H1 (cell line): Measurements from ENCODE around the gene PRSS21. TPM values are rescaled to one million over a fixed set of nuclear protein-coding genes. Genes with fewer than 3 reads are reported as not detected.

Source experiments
- polyA plus RNA-seq, 7 experiments: library from polyadenylated mRNA; depleted of rRNA in 3 of 7; stranded (reverse) in 5 of 7; unstranded in 2 of 7; fragments of >200 nt in 5 of 7; fragments of 200-250 nt in 2 of 7; gene quantifications; 1 replicate in 5 of 7; 2 replicates in 1 of 7; 4 replicates in 1 of 7; pipeline versions ENCODE4 v1.2.1 to v1.2.3, GENCODE V29; 2011 to 2013; ENCODE audit warnings: missing spikeins in 2 of 7, mixed read lengths in 2 of 7
- small RNA-seq: library from polyadenylated mRNA; stranded (forward); fragments of <200 nt; extraction: miRNeasy Mini kit (QIAGEN cat#:217004); gene quantifications from one replicate; pipeline ENCODE3, GENCODE V24; 2013; ENCODE audit not compliant: insufficient read depth
- total RNA-seq: library from RNA; stranded (reverse); fragmentation: NEBNext Ultra II Directional; extraction: Animal tissue kit (Norgen Biotek cat#: 25700); gene quantifications from 2 replicates; pipeline ENCODE4 v1.2.1, GENCODE V29; 2021

Gene PRSS21
- total and polyA plus RNA-seq, 2 of the 8 experiments (the other 6 are each of a cell fraction or from before 2014, with no cell fraction given) = 0.76 to 1.0 TPM

Small RNA genes lying within 50 kb of the gene (small RNA-seq; reads per million reads assigned to genes)
- not detected for gene SNORA3C

Other genes starting within 250 kb of the PRSS21 start
- 24.8 and 26.6 TPM in 2 replicates for gene KCTD5, start 134.7 kb upstream of the PRSS21 start, total RNA-seq
- gene KCTD5, start 134.7 kb upstream of the PRSS21 start, polyA plus RNA-seq (2011; rRNA removed) = 31.8 and 46.8 TPM in 2 replicates
- gene PRSS27, start 97.0 kb upstream of the PRSS21 start, total RNA-seq = 1.3 and 2.2 TPM in 2 replicates
- 7.5 and 10.5 TPM in 2 replicates for gene PRSS27, start 97.0 kb upstream of the PRSS21 start, polyA plus RNA-seq (2011; rRNA removed)
- gene SRRM2, start 64.6 kb upstream of the PRSS21 start, total RNA-seq = 563 and 579 TPM in 2 replicates
- 300 and 654 TPM in 2 replicates for gene SRRM2, start 64.6 kb upstream of the PRSS21 start, polyA plus RNA-seq (2011; rRNA removed)
- 237 and 248 TPM in 2 replicates for gene ELOB, start 40.0 kb upstream of the PRSS21 start, total RNA-seq
- gene ELOB, start 40.0 kb upstream of the PRSS21 start, polyA plus RNA-seq (2011; rRNA removed) = 1,357 and 1,702 TPM in 2 replicates
- gene PRSS33, start 29.7 kb upstream of the PRSS21 start, total RNA-seq = not detected in 2 replicates
- 0.09 and 0.17 TPM in 2 replicates for gene PRSS33, start 29.7 kb upstream of the PRSS21 start, polyA plus RNA-seq (2011; rRNA removed)
- gene PRSS41, start 18.8 kb upstream of the PRSS21 start, total RNA-seq = not detected in 2 replicates
- gene PRSS41, start 18.8 kb upstream of the PRSS21 start, polyA plus RNA-seq (2011; rRNA removed) = not detected in 2 replicates
- not detected in 2 replicates for gene ZG16B, start 13.1 kb downstream of the PRSS21 start, total RNA-seq
- gene ZG16B, start 13.1 kb downstream of the PRSS21 start, polyA plus RNA-seq (2011; rRNA removed) = 0.11 TPM in 1 of 2 replicates, not detected in the other
- 2.7 and 4.4 TPM in 2 replicates for gene PRSS22, start 40.9 kb downstream of the PRSS21 start, total RNA-seq
- 4.0 and 5.8 TPM in 2 replicates for gene PRSS22, start 40.9 kb downstream of the PRSS21 start, polyA plus RNA-seq (2011; rRNA removed)
- gene FLYWCH2, start 66.0 kb downstream of the PRSS21 start, total RNA-seq = 16.4 and 20.2 TPM in 2 replicates
- 30.7 and 43.8 TPM in 2 replicates for gene FLYWCH2, start 66.0 kb downstream of the PRSS21 start, polyA plus RNA-seq (2011; rRNA removed)
- 23.1 and 23.5 TPM in 2 replicates for gene FLYWCH1, start 94.7 kb downstream of the PRSS21 start, total RNA-seq
- 12.4 and 22.2 TPM in 2 replicates for gene FLYWCH1, start 94.7 kb downstream of the PRSS21 start, polyA plus RNA-seq (2011; rRNA removed)
- 6.6 and 7.8 TPM in 2 replicates for gene KREMEN2, start 147.0 kb downstream of the PRSS21 start, total RNA-seq
- 7.0 and 10.4 TPM in 2 replicates for gene KREMEN2, start 147.0 kb downstream of the PRSS21 start, polyA plus RNA-seq (2011; rRNA removed)
- 28.2 and 28.8 TPM in 2 replicates for gene PAQR4, start 152.1 kb downstream of the PRSS21 start, total RNA-seq
- 34.6 and 52.8 TPM in 2 replicates for gene PAQR4, start 152.1 kb downstream of the PRSS21 start, polyA plus RNA-seq (2011; rRNA removed)
- 74.7 and 83.6 TPM in 2 replicates for gene PKMYT1, start 163.2 kb downstream of the PRSS21 start, total RNA-seq
- gene PKMYT1, start 163.2 kb downstream of the PRSS21 start, polyA plus RNA-seq (2011; rRNA removed) = 85.2 and 180 TPM in 2 replicates
- 0.60 and 0.77 TPM in 2 replicates for gene CLDN9, start 195.7 kb downstream of the PRSS21 start, total RNA-seq
- gene CLDN9, start 195.7 kb downstream of the PRSS21 start, polyA plus RNA-seq (2011; rRNA removed) = 0.89 and 2.2 TPM in 2 replicates
- 747 and 793 TPM in 2 replicates for gene CLDN6, start 200.9 kb downstream of the PRSS21 start, total RNA-seq
- gene CLDN6, start 200.9 kb downstream of the PRSS21 start, polyA plus RNA-seq (2011; rRNA removed) = 1,115 and 1,541 TPM in 2 replicates
- 77.0 and 81.0 TPM in 2 replicates for gene TNFRSF12A, start 203.1 kb downstream of the PRSS21 start, total RNA-seq
- 82.5 and 121 TPM in 2 replicates for gene TNFRSF12A, start 203.1 kb downstream of the PRSS21 start, polyA plus RNA-seq (2011; rRNA removed)
- 66.2 and 72.7 TPM in 2 replicates for gene HCFC1R1, start 206.7 kb downstream of the PRSS21 start, total RNA-seq
- 138 and 195 TPM in 2 replicates for gene HCFC1R1, start 206.7 kb downstream of the PRSS21 start, polyA plus RNA-seq (2011; rRNA removed)
- gene THOC6, start 206.8 kb downstream of the PRSS21 start, total RNA-seq = 78.5 and 82.9 TPM in 2 replicates
- gene THOC6, start 206.8 kb downstream of the PRSS21 start, polyA plus RNA-seq (2011; rRNA removed) = 111 and 137 TPM in 2 replicates
- 14.3 and 15.9 TPM in 2 replicates for gene BICDL2, start 219.7 kb downstream of the PRSS21 start, total RNA-seq
- 7.3 and 14.2 TPM in 2 replicates for gene BICDL2, start 219.7 kb downstream of the PRSS21 start, polyA plus RNA-seq (2011; rRNA removed)
- 23.9 and 26.7 TPM in 2 replicates for gene MMP25, start 229.3 kb downstream of the PRSS21 start, total RNA-seq
- gene MMP25, start 229.3 kb downstream of the PRSS21 start, polyA plus RNA-seq (2011; rRNA removed) = 7.7 and 14.8 TPM in 2 replicates
- gene IL32, start 248.4 kb downstream of the PRSS21 start, total RNA-seq = 2.0 and 2.7 TPM in 2 replicates
- gene IL32, start 248.4 kb downstream of the PRSS21 start, polyA plus RNA-seq (2011; rRNA removed) = 4.3 and 5.0 TPM in 2 replicates